NCI-H1694 (cell line): ENCODE results near the gene FREY1.

ENCODE experiments used
- DNase-seq: peaks from one replicate; lab custom pipeline; 2025; lab: John Stamatoyannopoulos, UW

Gene FREY1

GRCh38 chr11:45894555-45895247 is 12.4 kb downstream of the FREY1 start:
- DNase-seq = no peak

- DNase-seq = no peak
These were observed 14.2 kb downstream of the FREY1 start for GRCh38 chr11:45892856-45893255.

GRCh38 chr11:45890886-45891550 is 16.1 kb downstream of the FREY1 start:
- DNase-seq = no peak

- no peak for DNase-seq
These were observed 17.1 kb downstream of the FREY1 start for GRCh38 chr11:45889966-45890365.

- no peak for DNase-seq
These were observed 17.5 kb downstream of the FREY1 start for GRCh38 chr11:45889555-45889954.

GRCh38 chr11:45887587-45887986 is 19.5 kb downstream of the FREY1 start:
- no peak for DNase-seq

GRCh38 chr11:45886816-45887520 is 20.1 kb downstream of the FREY1 start:
- no peak for DNase-seq

GRCh38 chr11:45885921-45886721 is 20.9 kb downstream of the FREY1 start:
- DNase-seq = no peak

- DNase-seq = no peak
These were observed 21.7 kb downstream of the FREY1 start, which contains the start of gene MAPK8IP1 for GRCh38 chr11:45885274-45885920. MAPK8IP1 (plus strand) TSS chr11:45885651; CDS start chr11:45885821, 170 bp downstream.

- no peak for DNase-seq
These were observed 22.4 kb downstream of the FREY1 start for GRCh38 chr11:45884596-45885185.

GRCh38 chr11:45881708-45882368 is 25.2 kb downstream of the FREY1 start:
- no peak for DNase-seq

GRCh38 chr11:45880772-45881570 is 26.1 kb downstream of the FREY1 start:
- peak; percentile 72 for DNase-seq

- no peak for DNase-seq
These were observed 27.0 kb downstream of the FREY1 start for GRCh38 chr11:45879803-45880686.

- DNase-seq = no peak
These were observed 29.2 kb downstream of the FREY1 start for GRCh38 chr11:45877845-45878244.

GRCh38 chr11:45877221-45877620 is 29.9 kb downstream of the FREY1 start:
- DNase-seq = no peak

GRCh38 chr11:45876401-45876800 is 30.7 kb downstream of the FREY1 start:
- DNase-seq = no peak

GRCh38 chr11:45872651-45873356 is 34.3 kb downstream of the FREY1 start:
- peak; percentile 41 for DNase-seq

GRCh38 chr11:45871638-45872037 is 35.4 kb downstream of the FREY1 start:
- DNase-seq = no peak
